Activated T-helper 2 cell treated with anti-CD3 and anti-CD28 coated beads, Interferon-gamma antibody, Interleukin-2, Interleukin-4, amounts not matched to agents 10 μg/mL and 5 μg/mL and 100 μg/mL, durations not matched to agents 14 hours and 24 hours and 36 hours (primary cell): ENCODE measurements around the gene ABCA6. TPM values are rescaled to one million over a fixed set of nuclear protein-coding genes. Genes with fewer than 3 reads are reported as not detected.

Experiments used
- DNase-seq: peaks from one replicate; pipeline ENCODE4 v3.0.0; 2021; ENCODE audit warnings: low spot score
- H3K27ac Mint-ChIP-seq: one replicate; pipeline ENCODE4 v1.8.0; 2021; ENCODE audit warnings: mixed read lengths
- H3K27me3 Mint-ChIP-seq: one replicate; pipeline ENCODE4 v1.8.0; 2021; ENCODE audit warnings: low read depth, mixed read lengths
- H3K36me3 Mint-ChIP-seq: one replicate; pipeline ENCODE4 v1.8.0; 2021; ENCODE audit warnings: low read depth, mixed read lengths
- H3K4me1 Mint-ChIP-seq: one replicate; pipeline ENCODE4 v1.8.0; 2021; ENCODE audit warnings: low read depth, mixed read lengths
- H3K4me3 Mint-ChIP-seq: one replicate; pipeline ENCODE4 v1.8.0; 2021; ENCODE audit warnings: low read depth, mild to moderate bottlenecking, moderate library complexity, mixed read lengths
- H3K9me3 Mint-ChIP-seq: one replicate; pipeline ENCODE4 v1.8.0; 2021; ENCODE audit warnings: mixed read lengths
- intact Hi-C: fragments of 100-400 bp; cut with micrococcal nuclease; formaldehyde crosslinking; loops from one replicate; pipeline ENCODE4 v1.15.1; 2023
- total RNA-seq: library from RNA; stranded (reverse); gene quantifications from 2 replicates; pipeline ENCODE4 v1.2.3, GENCODE V29; 2022

Gene ABCA6
- total RNA-seq, 1 donor from 2014 or later: not detected

- no peak for DNase-seq
- no peak overlapping the region for H3K27ac Mint-ChIP-seq
- no peaks in the 10 kb centered on the region for H3K9me3 Mint-ChIP-seq
- intact Hi-C loops: no loop called here
- no peak overlapping the region for H3K4me3 Mint-ChIP-seq
- no peaks in the 10 kb centered on the region for H3K27me3 Mint-ChIP-seq
- no peaks in the 10 kb centered on the region for H3K36me3 Mint-ChIP-seq
- H3K4me1 Mint-ChIP-seq: peaks cover 13% of the 10 kb centered on the region
These were observed 77.7 kb downstream of the ABCA6 start for GRCh38 chr17:69064001-69064400.

- H3K4me1 Mint-ChIP-seq: peaks cover 13% of the 10 kb centered on the region
- no peaks in the 10 kb centered on the region for H3K27me3 Mint-ChIP-seq
- H3K27ac Mint-ChIP-seq: no peak overlapping the region
- intact Hi-C loops: no loop called here
- no peak for DNase-seq
- H3K4me3 Mint-ChIP-seq: no peak overlapping the region
- no peaks in the 10 kb centered on the region for H3K36me3 Mint-ChIP-seq
- no peaks in the 10 kb centered on the region for H3K9me3 Mint-ChIP-seq
These were observed 78.7 kb downstream of the ABCA6 start for GRCh38 chr17:69062860-69063581.

GRCh38 chr17:69061721-69062556 lies 79.8 kb downstream of the ABCA6 start:
- Mint-ChIP-seq H3K27ac (no peak overlapping the region), H3K4me3 (no peak overlapping the region), H3K9me3 (no peaks in the 10 kb centered on the region), H3K4me1 (peaks cover 13% of the 10 kb centered on the region), H3K27me3 (no peaks in the 10 kb centered on the region), H3K36me3 (no peaks in the 10 kb centered on the region)
- no peak for DNase-seq
- intact Hi-C loops: no loop called here

- no peak within 1 kb of the TSS for H3K4me3 Mint-ChIP-seq
- peaks cover 6% of the 10 kb centered on the region for H3K4me1 Mint-ChIP-seq
- no peak within 1 kb of the TSS for H3K27ac Mint-ChIP-seq
- no peaks in the 10 kb centered on the region for H3K9me3 Mint-ChIP-seq
- H3K36me3 Mint-ChIP-seq: no peaks in the 10 kb centered on the region
- intact Hi-C loops: no loop called here
- no peak for DNase-seq
- H3K27me3 Mint-ChIP-seq: no peaks in the 10 kb centered on the region
These were observed 80.9 kb downstream of the ABCA6 start, which contains the start of gene ABCA9 for GRCh38 chr17:69060822-69061221. Gene ABCA9, minus strand, starts transcription at chr17:69060927. Its CDS starts 9,801 bp downstream, at chr17:69051126.

GRCh38 chr17:69059458-69060175 lies 82.1 kb downstream of the ABCA6 start:
- Mint-ChIP-seq H3K27ac (no peak overlapping the region), H3K27me3 (no peaks in the 10 kb centered on the region), H3K36me3 (no peaks in the 10 kb centered on the region), H3K4me1 (no peaks in the 10 kb centered on the region), H3K9me3 (no peaks in the 10 kb centered on the region), H3K4me3 (no peak overlapping the region)
- intact Hi-C loops: no loop called here
- no peak for DNase-seq

- H3K36me3 Mint-ChIP-seq: no peaks in the 10 kb centered on the region
- H3K4me3 Mint-ChIP-seq: no peak overlapping the region
- no peak for DNase-seq
- no peaks in the 10 kb centered on the region for H3K9me3 Mint-ChIP-seq
- intact Hi-C loops: no loop called here
- H3K4me1 Mint-ChIP-seq: no peaks in the 10 kb centered on the region
- H3K27ac Mint-ChIP-seq: no peak overlapping the region
- H3K27me3 Mint-ChIP-seq: no peaks in the 10 kb centered on the region
These were observed 83.5 kb downstream of the ABCA6 start for GRCh38 chr17:69058165-69058564.

- no peak for DNase-seq
- no peaks in the 10 kb centered on the region for H3K4me1 Mint-ChIP-seq
- no peak overlapping the region for H3K4me3 Mint-ChIP-seq
- intact Hi-C loops: no loop called here
- H3K27ac Mint-ChIP-seq: no peak overlapping the region
- H3K9me3 Mint-ChIP-seq: no peaks in the 10 kb centered on the region
- H3K27me3 Mint-ChIP-seq: no peaks in the 10 kb centered on the region
- H3K36me3 Mint-ChIP-seq: no peaks in the 10 kb centered on the region
These were observed 84.4 kb downstream of the ABCA6 start for GRCh38 chr17:69057280-69057679.

- no peaks in the 10 kb centered on the region for H3K9me3 Mint-ChIP-seq
- no peaks in the 10 kb centered on the region for H3K27me3 Mint-ChIP-seq
- H3K4me1 Mint-ChIP-seq: no peaks in the 10 kb centered on the region
- H3K36me3 Mint-ChIP-seq: no peaks in the 10 kb centered on the region
- intact Hi-C loops: no loop called here
- H3K27ac Mint-ChIP-seq: no peak overlapping the region
- H3K4me3 Mint-ChIP-seq: no peak overlapping the region
- no peak for DNase-seq
These were observed 85.4 kb downstream of the ABCA6 start for GRCh38 chr17:69056179-69056823.

- no peaks in the 10 kb centered on the region for H3K4me1 Mint-ChIP-seq
- H3K4me3 Mint-ChIP-seq: no peak overlapping the region
- no peaks in the 10 kb centered on the region for H3K27me3 Mint-ChIP-seq
- H3K36me3 Mint-ChIP-seq: no peaks in the 10 kb centered on the region
- DNase-seq: no peak
- no peak overlapping the region for H3K27ac Mint-ChIP-seq
- intact Hi-C loops: no loop called here
- no peaks in the 10 kb centered on the region for H3K9me3 Mint-ChIP-seq
These were observed 86.4 kb downstream of the ABCA6 start for GRCh38 chr17:69055334-69055733.

- intact Hi-C loops: no loop called here
- Mint-ChIP-seq H3K9me3 (no peaks in the 10 kb centered on the region), H3K27ac (no peak overlapping the region), H3K4me3 (no peak overlapping the region), H3K4me1 (peaks cover 4% of the 10 kb centered on the region), H3K27me3 (no peaks in the 10 kb centered on the region), H3K36me3 (no peaks in the 10 kb centered on the region)
- DNase-seq: no peak
These were observed 90.5 kb downstream of the ABCA6 start for GRCh38 chr17:69050999-69051775.

- Mint-ChIP-seq H3K27ac (no peak overlapping the region), H3K27me3 (no peaks in the 10 kb centered on the region), H3K4me1 (peaks cover 4% of the 10 kb centered on the region), H3K4me3 (no peak overlapping the region), H3K9me3 (no peaks in the 10 kb centered on the region), H3K36me3 (no peaks in the 10 kb centered on the region)
- intact Hi-C loops: no loop called here
- no peak for DNase-seq
These were observed 93.1 kb downstream of the ABCA6 start for GRCh38 chr17:69048634-69049033.
